ENCODE data around the gene TLE5.
A peak's percentile ranks its signal among the peaks of the same experiment; 100 is the strongest.

The TLE5 gene

GRCh38 chr19:3057275-3057714 lies 5.0 kb downstream of the TLE5 start:
- no peak overlapping the region for H3K4me3 ChIP-seq (ENCODE audit: low read depth, low read length)
- TF ChIP-seq CTCF (IDR thresholded peaks at IDR 0.05; ENCODE audit: low read depth, low read length), result no peak
- in situ Hi-C loops (cut with HindIII; ENCODE audit: low sequenced_read_pairs), result no loop called here
- peak; percentile 73 for DNase-seq (ENCODE audit: low read depth, low spot score)

DNA sequence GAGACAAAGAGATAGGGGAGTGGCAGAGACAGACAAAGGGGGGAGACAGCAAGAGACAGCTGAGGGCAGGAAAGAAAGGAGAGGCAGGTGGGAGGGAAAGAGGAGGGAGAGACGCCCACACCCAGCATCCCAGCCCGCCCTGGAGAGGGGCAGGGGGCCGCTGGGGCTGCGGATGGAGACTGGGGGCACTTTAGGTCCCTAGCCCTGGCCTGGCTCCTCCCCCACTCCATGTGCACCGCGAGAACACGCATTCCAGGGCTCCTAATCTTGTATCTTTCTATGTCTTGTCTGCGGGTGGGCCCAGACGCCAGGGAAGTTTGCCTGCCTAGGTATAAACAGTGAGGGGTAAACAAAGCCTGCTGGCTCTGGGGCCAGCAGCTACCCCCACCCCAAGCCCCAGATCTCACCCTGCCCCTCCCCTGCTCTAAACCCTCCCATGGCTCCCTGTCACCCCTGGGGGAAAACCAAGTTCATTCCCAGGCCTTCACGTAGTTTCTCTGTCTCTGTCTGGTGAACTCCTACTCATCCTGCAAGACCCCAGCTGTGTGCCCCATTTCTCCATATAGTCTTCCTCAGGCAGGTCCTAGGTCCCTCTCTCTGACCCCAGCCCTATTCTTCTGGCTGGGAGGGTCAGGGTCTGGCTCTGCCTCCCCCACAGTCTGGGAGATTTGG lies 5.7 kb downstream of the TLE5 start:
- no peak overlapping the region for H3K4me3 ChIP-seq (ENCODE audit: low read depth, low read length)
- no peak for TF ChIP-seq CTCF (IDR thresholded peaks at IDR 0.05; ENCODE audit: low read depth, low read length)
- in situ Hi-C loops (cut with HindIII; ENCODE audit: low sequenced_read_pairs), result no loop called here
- no peak for DNase-seq (ENCODE audit: low read depth, low spot score)

DNA sequence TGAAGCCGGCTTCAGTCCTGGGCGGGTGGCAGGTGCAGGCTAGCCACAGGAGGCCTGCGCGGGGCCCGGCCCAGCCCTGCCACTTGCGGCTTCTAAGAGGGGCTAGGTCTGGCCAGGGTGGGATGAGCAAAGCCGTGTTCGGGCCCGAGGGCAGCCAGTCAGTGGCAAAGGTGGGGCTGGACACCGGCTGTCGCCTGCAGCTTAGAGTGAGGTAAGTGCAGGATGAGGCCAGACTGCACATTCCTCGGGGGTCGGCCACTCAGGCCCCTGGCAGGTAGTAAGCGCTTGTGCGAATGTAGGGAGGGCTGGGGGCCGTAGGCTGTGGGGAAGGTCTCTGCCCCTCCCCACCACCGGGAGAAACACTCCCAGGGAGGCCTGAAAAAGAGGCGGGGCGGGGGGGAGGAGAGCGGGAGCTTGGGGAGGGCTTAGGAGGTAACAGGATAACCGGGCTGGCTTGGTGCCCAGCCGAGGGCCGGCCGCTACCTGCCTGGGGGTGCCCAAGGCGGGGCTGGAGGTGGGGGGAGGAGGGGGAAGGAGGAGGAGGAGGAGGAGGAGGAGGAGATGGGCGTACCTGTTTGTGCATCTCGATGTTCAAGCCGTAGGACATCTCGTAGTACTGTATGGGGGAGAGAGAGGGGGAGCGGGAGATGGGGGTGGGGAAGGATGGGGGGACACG lies 6.4 kb downstream of the TLE5 start:
- no peak for DNase-seq (ENCODE audit: low read depth, low spot score)
- no peak for TF ChIP-seq CTCF (IDR thresholded peaks at IDR 0.05; ENCODE audit: low read depth, low read length)
- in situ Hi-C loops (cut with HindIII; ENCODE audit: low sequenced_read_pairs), result no loop called here
- no peak overlapping the region for H3K4me3 ChIP-seq (ENCODE audit: low read depth, low read length)

DNA sequence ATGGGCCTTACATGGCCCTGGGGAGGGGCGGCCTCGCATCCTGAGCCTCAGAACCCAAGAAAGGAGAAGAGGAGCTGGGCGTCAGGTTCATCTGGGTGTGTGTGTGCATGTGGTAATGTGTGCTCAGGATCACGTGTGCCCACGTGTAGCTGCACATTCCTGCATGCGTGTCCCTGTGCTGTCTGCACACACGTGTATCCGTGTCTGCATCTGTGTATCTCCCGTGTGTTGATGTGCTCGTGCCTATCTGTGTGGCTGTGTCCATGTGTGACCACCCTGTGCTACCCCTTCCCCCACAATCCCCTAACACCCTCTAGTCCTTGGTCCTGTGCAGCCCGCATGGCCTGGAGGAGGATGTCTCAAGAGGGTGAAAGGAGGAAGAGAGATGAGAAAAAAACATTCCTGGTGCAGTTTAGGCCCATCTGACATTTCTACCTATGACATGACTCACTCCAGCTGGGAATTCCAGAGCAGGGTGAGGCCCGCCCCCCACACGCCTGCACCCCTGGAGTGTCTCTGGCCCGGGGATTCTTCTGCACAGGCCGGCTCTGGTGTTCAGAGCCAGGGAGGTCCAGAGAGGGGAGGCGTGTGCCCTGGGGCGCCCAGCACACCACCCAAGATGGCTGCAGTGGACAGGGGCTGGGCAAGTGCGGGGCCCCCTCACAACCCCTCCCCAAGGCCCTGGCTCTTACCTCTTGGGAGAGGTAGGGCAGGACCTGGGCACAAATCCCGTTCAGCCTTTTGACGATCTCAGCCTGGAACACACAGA lies 7.1 kb downstream of the TLE5 start:
- no peak for TF ChIP-seq CTCF (IDR thresholded peaks at IDR 0.05; ENCODE audit: low read depth, low read length)
- in situ Hi-C loops (cut with HindIII; ENCODE audit: low sequenced_read_pairs), result no loop called here
- DNase-seq (ENCODE audit: low read depth, low spot score), result no peak
- H3K4me3 ChIP-seq (ENCODE audit: low read depth, low read length), result no peak overlapping the region

- TF ChIP-seq CTCF (IDR thresholded peaks at IDR 0.05; ENCODE audit: low read depth, low read length), result no peak
- no peak for DNase-seq (ENCODE audit: low read depth, low spot score)
- H3K4me3 ChIP-seq (ENCODE audit: low read depth, low read length), result no peak overlapping the region
- in situ Hi-C loops (cut with HindIII; ENCODE audit: low sequenced_read_pairs), result no loop called here
Observed at GRCh38 chr19:3054265-3054971, 7.9 kb downstream of the TLE5 start.

DNA sequence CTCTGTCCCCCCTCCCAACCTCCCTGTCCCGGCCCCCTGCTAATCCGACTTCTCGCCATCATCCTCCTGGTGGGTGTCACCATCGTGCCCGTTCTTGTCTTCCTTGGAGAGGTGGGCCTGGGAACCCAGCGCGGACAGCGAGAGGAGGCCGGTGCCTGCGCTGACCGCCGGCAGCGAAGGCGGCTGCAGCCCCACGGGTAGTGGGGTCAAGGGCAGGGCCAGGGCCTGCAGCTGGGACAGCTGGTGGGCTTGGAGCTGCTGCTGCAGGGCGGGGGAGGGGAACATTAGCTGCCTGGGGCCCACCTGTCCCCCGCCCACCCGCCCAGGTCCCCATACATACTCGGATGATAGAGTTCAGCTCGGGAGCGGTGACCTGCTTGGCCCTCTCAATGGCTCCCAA lies 8.5 kb downstream of the TLE5 start:
- no peak for DNase-seq (ENCODE audit: low read depth, low spot score)
- TF ChIP-seq CTCF (IDR thresholded peaks at IDR 0.05; ENCODE audit: low read depth, low read length), result no peak
- in situ Hi-C loops (cut with HindIII; ENCODE audit: low sequenced_read_pairs), result no loop called here
- no peak overlapping the region for H3K4me3 ChIP-seq (ENCODE audit: low read depth, low read length)

Data from astrocyte of the spinal cord (primary cell).